Measurements from ENCODE around the gene NDUFV3.

Gene NDUFV3

GRCh38 chr21:42848932-42849758, 44.0 kb upstream of the NDUFV3 start:
- no peak for TF ChIP-seq CTCF (IDR thresholded peaks at IDR 0.05; ENCODE audit: low read depth, low read length, missing control alignments)
- H3K4me3 ChIP-seq (replicated peaks; ENCODE audit: low read depth, low read length) = no peak overlapping the region
- DNase-seq (ENCODE audit: extremely low read depth, low read depth) = no peak

- no peak for DNase-seq (ENCODE audit: extremely low read depth, low read depth)
- no peak for TF ChIP-seq CTCF (IDR thresholded peaks at IDR 0.05; ENCODE audit: low read depth, low read length, missing control alignments)
- H3K4me3 ChIP-seq (replicated peaks; ENCODE audit: low read depth, low read length) = no peak overlapping the region
Observed at GRCh38 chr21:42849759-42850412, 43.2 kb upstream of the NDUFV3 start.

GRCh38 chr21:42850463-42850862, 42.6 kb upstream of the NDUFV3 start:
- no peak for TF ChIP-seq CTCF (IDR thresholded peaks at IDR 0.05; ENCODE audit: low read depth, low read length, missing control alignments)
- DNase-seq (ENCODE audit: extremely low read depth, low read depth) = no peak
- H3K4me3 ChIP-seq (replicated peaks; ENCODE audit: low read depth, low read length) = no peak overlapping the region

GRCh38 chr21:42850866-42851391, 42.2 kb upstream of the NDUFV3 start:
- DNase-seq (ENCODE audit: extremely low read depth, low read depth) = no peak
- H3K4me3 ChIP-seq (replicated peaks; ENCODE audit: low read depth, low read length) = no peak overlapping the region
- TF ChIP-seq CTCF (IDR thresholded peaks at IDR 0.05; ENCODE audit: low read depth, low read length, missing control alignments) = peak; percentile 50

- TF ChIP-seq CTCF (IDR thresholded peaks at IDR 0.05; ENCODE audit: low read depth, low read length, missing control alignments) = no peak
- H3K4me3 ChIP-seq (replicated peaks; ENCODE audit: low read depth, low read length) = no peak overlapping the region
- DNase-seq (ENCODE audit: extremely low read depth, low read depth) = no peak
Observed at GRCh38 chr21:42851812-42852665, 41.1 kb upstream of the NDUFV3 start.

- no peak for TF ChIP-seq CTCF (IDR thresholded peaks at IDR 0.05; ENCODE audit: low read depth, low read length, missing control alignments)
- DNase-seq (ENCODE audit: extremely low read depth, low read depth) = no peak
- H3K4me3 ChIP-seq (replicated peaks; ENCODE audit: low read depth, low read length) = no peak overlapping the region
Observed at GRCh38 chr21:42852925-42853570, 40.1 kb upstream of the NDUFV3 start.

Data from HFF-Myc (cell line).